GM10248 (cell line): ENCODE data around the gene GTF2H4.
A peak's percentile ranks its signal among the peaks of the same experiment; 100 is the strongest.

Experiments used
- CTCF ChIA-PET: fragments of 300-600 bp; sonication (Branson Sonifier 250); formaldehyde crosslinking; extraction: SDS; loops from one replicate; lab custom pipeline; 2021; ENCODE audit warnings: antibody characterized with exemption; lab: Yijun Ruan, JAX
- POLR2A ChIA-PET: fragments of 350-650 bp; sonication (Branson Sonifier 250); formaldehyde crosslinking; extraction: SDS; loops from one replicate; lab custom pipeline; 2020; ENCODE audit warnings: antibody characterized with exemption; lab: Yijun Ruan, JAX
- DNase-seq: peaks from one replicate; pipeline ENCODE4 v3.0.0; 2012; ENCODE audit errors: extremely low spot score
- TF ChIP-seq, protein P1 (sequence below): IDR thresholded peaks from 2 replicates; pipeline ENCODE4 v1.5.1; 2012; ENCODE audit warnings: mild to moderate bottlenecking, low read depth; ENCODE audit errors: extremely low read depth, missing control alignments, control extremely low read depth

Gene GTF2H4

DNA sequence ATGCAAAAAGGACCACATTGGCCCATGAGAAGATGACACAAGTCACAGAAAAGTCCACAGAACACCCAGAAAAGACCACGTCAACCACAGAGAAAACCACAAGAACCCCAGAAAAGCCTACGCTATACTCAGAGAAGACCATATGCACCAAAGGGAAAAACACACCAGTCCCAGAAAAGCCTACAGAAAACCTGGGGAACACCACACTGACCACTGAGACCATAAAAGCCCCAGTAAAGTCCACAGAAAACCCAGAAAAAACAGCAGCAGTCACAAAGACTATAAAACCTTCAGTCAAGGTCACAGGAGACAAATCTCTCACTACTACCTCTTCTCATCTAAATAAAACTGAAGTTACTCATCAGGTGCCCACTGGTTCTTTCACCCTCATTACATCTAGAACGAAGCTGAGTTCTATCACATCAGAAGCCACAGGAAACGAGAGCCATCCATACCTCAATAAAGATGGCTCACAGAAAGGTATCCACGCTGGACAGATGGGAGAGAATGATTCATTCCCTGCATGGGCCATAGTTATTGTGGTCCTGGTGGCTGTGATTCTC, 44.0 kb downstream of the GTF2H4 start:
- no peak for DNase-seq
- POLR2A ChIA-PET: no interaction called here
- TF ChIP-seq, protein P1, sequence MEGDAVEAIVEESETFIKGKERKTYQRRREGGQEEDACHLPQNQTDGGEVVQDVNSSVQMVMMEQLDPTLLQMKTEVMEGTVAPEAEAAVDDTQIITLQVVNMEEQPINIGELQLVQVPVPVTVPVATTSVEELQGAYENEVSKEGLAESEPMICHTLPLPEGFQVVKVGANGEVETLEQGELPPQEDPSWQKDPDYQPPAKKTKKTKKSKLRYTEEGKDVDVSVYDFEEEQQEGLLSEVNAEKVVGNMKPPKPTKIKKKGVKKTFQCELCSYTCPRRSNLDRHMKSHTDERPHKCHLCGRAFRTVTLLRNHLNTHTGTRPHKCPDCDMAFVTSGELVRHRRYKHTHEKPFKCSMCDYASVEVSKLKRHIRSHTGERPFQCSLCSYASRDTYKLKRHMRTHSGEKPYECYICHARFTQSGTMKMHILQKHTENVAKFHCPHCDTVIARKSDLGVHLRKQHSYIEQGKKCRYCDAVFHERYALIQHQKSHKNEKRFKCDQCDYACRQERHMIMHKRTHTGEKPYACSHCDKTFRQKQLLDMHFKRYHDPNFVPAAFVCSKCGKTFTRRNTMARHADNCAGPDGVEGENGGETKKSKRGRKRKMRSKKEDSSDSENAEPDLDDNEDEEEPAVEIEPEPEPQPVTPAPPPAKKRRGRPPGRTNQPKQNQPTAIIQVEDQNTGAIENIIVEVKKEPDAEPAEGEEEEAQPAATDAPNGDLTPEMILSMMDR: no peak
- CTCF ChIA-PET: interaction anchor here (1.1 kb wide), 1 partner anchor 135 kb away, joined by 4 read pairs; no protein-coding TSS in a partner anchor

DNA sequence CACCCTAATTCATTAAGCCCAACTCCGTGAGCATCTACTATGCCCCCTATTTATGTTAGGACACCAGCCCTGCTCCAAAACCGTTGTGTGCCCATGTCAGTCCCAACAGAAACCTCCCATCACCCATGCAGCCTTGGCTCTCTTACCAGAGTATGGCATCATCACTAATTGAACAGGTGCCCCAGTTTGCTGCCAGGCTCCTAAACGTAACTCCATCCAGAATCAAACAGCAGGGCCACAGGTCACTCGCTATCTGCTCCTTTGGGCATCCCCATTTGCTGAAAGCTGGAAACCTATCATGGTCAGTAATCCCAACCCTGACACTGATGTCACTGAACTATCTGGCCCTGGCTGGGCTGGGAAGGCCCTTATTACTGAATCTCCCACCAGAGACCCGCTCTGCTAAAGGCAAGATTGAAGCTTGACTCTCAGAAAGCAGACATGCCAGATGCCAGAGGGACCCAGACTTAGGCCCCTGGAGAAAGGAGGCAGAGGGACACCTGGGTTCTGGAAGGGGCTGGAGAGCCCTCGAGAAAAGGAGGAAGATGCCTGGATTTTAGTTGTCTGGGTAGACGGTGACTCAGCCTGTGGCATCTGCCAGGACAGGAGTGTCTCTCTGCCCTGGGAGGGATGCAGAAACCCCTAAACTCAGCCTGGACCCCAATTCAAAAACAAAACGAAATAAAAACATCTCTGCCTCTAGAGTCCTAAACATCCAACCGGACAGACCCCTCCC, 46.8 kb downstream of the GTF2H4 start:
- ChIA-PET POLR2A (no interaction called here), CTCF (interaction anchor here (1.0 to 1.4 kb wide), 3 partner anchors 12 to 132 kb away, joined by 3 to 6 read pairs (median 4); no protein-coding TSS in a partner anchor)
- no peak for DNase-seq
- TF ChIP-seq, protein P1: no peak

DNA sequence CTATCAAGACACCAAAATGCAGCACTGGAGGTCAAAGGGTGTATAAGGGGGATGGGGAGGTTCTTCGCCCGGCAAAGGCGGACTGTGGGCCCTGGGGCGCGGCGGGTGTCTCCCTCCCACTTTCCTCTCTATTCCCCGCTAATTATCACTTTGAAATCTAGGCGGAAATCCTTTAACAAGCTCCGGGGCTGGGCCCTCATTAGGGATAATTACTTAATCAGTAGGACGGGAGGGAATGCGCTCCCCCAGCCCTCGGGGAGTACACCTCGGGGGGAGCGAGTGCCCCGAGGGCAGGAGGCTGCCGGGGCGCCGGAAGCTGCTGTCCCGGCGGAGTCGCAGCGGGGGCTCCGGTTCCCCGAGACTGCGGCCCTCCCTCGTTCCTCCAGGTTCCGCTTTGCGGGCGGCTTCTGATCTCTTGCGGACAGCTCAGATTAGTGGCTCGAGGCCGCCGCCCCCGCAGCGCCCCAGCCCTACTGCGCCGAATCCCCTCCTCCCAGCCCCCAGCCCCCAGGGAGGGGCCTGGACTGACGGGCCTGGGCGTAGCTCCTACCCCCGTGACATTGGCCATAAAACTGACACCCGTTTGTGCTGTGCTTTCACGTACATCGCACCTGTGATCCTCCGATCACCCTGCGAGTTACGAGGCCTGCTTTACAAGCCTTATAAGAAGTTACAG, 47.5 kb downstream of the GTF2H4 start:
- ChIA-PET CTCF (interaction anchor here (1.0 to 2.6 kb wide), 5 partner anchors 11 to 276 kb away, joined by 3 to 6 read pairs (median 4); no protein-coding TSS in a partner anchor), POLR2A (no interaction called here)
- TF ChIP-seq, protein P1: no peak
- DNase-seq: peak; percentile 82

DNA sequence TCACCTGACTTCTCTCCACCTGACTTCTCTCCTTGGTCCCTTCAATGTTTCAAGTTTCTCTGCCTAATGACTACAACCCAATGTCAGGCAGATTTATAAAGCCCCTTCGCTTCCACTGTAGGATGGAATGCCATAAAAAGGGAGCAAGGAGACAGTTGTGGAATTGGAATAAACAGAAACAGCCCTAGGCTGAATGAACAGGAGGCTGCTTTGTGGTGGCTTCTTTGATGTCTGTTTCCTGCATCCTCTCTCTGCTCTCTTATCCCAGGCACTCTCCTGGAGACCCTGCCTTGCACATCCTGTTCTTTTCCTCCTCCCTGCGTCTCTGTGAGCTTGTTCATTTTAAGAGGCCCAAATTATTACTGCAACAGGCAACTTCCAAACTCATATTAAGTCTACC, 49.7 kb downstream of the GTF2H4 start:
- DNase-seq: no peak
- ChIA-PET CTCF (interaction anchor here (2.6 kb wide), 1 partner anchor 278 kb away, joined by 5 read pairs; no protein-coding TSS in a partner anchor), POLR2A (no interaction called here)
- TF ChIP-seq, protein P1: no peak

DNA sequence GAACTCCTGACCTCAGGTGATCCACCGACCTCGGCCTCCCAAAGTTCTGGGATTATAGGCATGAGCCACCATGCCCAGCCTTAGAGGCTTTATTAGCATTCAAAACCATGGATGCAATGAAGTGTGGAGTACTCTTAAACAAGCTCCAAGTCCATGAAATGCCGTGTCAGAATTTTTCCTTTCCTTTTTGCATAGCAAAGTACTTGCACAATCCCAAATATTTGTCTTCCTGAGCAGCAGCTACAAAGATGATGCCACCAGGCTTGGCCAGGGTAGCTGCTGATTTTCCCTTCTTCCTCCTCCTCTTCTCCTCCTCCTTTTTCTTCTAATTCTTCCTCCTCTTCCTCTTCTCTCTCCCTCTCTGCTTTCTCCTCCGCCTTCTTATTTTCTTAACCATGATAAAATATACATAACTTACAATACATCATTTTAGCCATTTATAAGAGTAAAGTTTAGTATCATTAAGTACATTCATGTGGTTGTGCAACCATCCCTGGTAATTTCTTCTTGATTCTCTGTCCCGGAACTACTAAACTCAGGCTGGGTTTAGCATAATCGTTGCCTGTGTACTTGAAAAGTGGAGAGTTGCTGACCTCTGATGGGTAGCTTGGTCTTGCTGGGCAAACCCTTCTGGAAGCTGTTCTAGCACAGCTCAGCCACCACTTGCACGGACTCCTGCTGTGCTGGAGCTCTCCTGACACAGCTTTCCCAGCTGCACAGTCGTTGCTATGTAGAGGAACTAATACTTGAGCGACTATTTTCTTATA, 53.1 kb downstream of the GTF2H4 start:
- no peak for DNase-seq
- CTCF ChIA-PET: no interaction called here
- POLR2A ChIA-PET: no interaction called here
- TF ChIP-seq, protein P1: no peak

DNA sequence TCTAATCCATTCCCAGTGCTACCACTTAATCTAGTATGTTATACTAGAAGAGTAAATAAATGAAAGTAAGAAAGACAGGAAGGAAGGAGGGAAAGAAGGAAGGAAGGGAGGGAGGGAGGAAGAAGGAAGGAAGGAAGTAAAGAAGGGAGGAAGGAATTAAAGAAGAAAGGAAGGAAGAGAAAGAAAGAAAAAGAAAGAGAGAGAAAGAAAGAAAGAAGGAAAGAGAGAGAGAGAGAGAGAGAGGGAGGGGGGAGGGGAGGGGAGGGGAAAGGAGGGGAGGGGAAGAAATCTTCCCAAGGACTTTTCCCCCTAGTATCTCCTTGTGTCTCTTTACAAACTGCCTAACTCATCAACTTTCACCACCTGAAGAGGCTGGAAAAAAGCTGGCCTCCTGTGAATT, 54.7 kb downstream of the GTF2H4 start:
- TF ChIP-seq, protein P1: no peak
- ChIA-PET POLR2A (no interaction called here), CTCF (interaction anchor here (1.0 to 1.4 kb wide), 2 partner anchors 107 to 121 kb away, joined by 3 read pairs; no protein-coding TSS in a partner anchor)
- DNase-seq: no peak
